GM12873 (cell line): ENCODE data around the gene C19orf44.

Experiments
- CTCF ChIP-seq: IDR thresholded peaks from 2 replicates; pipeline ENCODE4 v1.5.1; 2012; ENCODE audit warnings: low read depth, mild to moderate bottlenecking, moderate library complexity, low read length, control low read depth; ENCODE audit not compliant: insufficient read depth; ENCODE audit errors: missing control alignments

C19orf44 gene

GRCh38 chr19:16522559-16523377, 26.6 kb downstream of the C19orf44 start:
- no peak for TF ChIP-seq CTCF

GRCh38 chr19:16524991-16525734, 29.0 kb downstream of the C19orf44 start:
- TF ChIP-seq CTCF, result no peak

- no peak for TF ChIP-seq CTCF
Measured at GRCh38 chr19:16525751-16526481, 29.7 kb downstream of the C19orf44 start.

DNA sequence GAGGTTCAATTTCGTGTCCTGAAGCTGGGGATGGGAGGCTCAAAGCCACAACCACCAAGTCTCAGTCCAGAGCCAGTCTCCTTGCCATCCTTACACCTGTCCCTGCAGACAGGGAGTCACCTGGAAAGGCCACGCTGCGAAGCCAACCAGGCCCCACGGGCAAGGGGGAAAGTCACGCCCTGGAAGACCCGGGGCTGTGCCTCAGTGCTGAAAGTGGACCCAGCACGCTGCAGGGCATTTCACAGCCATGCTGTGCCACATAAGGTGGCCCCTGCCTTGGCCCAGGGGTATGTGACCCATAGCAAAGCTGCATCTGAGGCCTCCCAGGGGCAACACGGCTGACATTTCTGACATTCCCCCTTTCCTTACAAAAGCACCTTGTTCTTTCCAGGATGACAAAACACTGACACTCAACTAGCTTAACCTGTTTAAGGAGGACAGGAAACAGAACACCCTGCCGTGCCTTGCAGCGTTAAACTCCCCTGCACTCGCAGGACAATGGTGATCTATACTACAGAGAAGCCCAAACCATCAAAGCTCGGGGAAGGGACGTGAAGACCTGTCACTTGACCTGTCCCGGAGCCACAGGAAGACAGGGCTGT, 31.2 kb downstream of the C19orf44 start:
- no peak for TF ChIP-seq CTCF

DNA sequence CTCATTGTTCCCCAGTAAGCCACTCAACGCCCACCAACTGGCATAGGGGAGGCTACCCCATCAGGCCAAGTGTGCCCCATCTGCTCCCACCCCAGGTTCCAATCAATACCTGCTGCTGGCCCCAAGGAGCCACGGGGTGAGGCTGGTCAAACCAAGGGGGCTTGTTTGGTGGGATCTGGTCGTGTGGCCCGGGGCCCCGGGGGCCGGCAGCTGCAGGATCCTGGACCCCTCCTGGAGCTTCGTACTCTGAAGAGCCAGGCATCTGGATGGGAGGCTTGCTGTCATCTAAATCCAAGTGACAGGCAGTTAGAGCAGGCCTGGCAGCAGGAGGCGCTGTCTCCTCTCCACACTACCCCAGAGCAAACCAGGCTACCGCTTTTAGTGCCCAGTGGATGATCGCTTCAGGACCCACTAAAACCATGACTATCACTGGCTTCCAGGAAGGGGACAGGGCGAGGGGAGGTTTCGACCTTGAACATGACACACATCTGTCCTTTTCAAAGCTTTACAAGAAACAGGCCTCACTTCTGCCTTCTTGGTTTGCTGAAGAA, 31.9 kb downstream of the C19orf44 start:
- peak; percentile 75 for TF ChIP-seq CTCF

DNA sequence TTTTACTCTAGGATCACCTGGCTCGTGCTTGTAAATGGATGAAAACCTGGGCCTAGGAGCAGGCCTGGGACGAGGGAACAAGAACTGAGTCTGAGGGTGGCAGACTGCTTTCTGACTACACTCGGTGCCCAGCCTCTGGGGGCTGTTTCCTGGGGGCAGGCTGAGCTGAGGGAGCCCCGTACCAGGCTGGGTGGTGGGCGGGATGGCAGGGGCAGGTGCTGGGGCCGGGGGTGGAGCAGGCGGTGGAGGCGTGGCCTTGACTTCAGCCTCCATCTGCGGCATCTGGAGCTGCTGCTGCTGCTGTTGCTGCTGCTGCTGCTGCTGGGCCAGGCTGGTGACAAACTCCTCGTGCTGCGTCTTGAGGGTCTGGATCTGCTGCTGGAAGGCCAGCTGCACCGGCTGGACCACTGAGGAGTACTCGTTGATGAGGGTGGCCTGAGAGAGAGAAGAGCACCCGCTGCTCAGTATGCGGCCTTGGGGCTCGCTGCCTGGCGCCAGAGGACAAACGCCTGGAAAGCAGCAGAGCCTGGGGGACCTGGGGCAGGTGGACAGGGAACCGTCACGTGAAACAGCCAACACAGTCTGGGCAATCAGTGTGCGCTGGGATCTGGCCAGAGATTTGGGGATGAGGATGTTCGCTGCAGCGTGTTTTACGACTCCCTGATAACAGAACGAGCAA, 33.4 kb downstream of the C19orf44 start:
- no peak for TF ChIP-seq CTCF
